NCI-H187 (cell line): ENCODE data around the gene ZNF530.

Experiments
- DNase-seq, 2 experiments: peaks; one replicate each; lab custom pipeline; 2025; lab: John Stamatoyannopoulos, UW

ZNF530 gene

GRCh38 chr19:57599761-57600383 lies at the start of gene ZNF530:
Gene ZNF530, plus strand, starts transcription at chr19:57599885. Its CDS starts 4,461 bp downstream, at chr19:57604346.
- peak; percentile 72 to 77 for DNase-seq

GRCh38 chr19:57552432-57552831 lies 47.3 kb upstream of the ZNF530 start:
- no peak for DNase-seq

- DNase-seq: no peak
These were observed 42.0 kb upstream of the ZNF530 start for GRCh38 chr19:57557659-57558058.

- DNase-seq: no peak
These were observed 41.2 kb upstream of the ZNF530 start for GRCh38 chr19:57558525-57558924.

- DNase-seq: no peak
These were observed 40.7 kb upstream of the ZNF530 start for GRCh38 chr19:57559008-57559403.

GRCh38 chr19:57559404-57560025 lies 40.2 kb upstream of the ZNF530 start, which contains the start of gene ZNF550:
Gene ZNF550, minus strand, starts transcription at chr19:57559863. Its CDS starts 181 bp downstream, at chr19:57559682.
- peak; percentile 65 to 72 for DNase-seq

GRCh38 chr19:57560049-57560491 lies 39.6 kb upstream of the ZNF530 start:
- DNase-seq: no peak

- no peak for DNase-seq
These were observed 36.1 kb upstream of the ZNF530 start for GRCh38 chr19:57563547-57563946.

- DNase-seq: no peak
These were observed 33.1 kb upstream of the ZNF530 start for GRCh38 chr19:57566396-57567265.

GRCh38 chr19:57570707-57571106 lies 29.0 kb upstream of the ZNF530 start:
- no peak for DNase-seq

GRCh38 chr19:57572415-57572947 lies 27.2 kb upstream of the ZNF530 start:
- DNase-seq: no peak

GRCh38 chr19:57576661-57577060 lies 23.0 kb upstream of the ZNF530 start:
- DNase-seq: no peak

GRCh38 chr19:57578487-57579205 lies 21.0 kb upstream of the ZNF530 start, which contains the start of gene ZNF416:
Gene ZNF416, minus strand, starts transcription at chr19:57578911. Its CDS starts 207 bp downstream, at chr19:57578704.
- DNase-seq: peak; percentile 67 to 95

GRCh38 chr19:57583104-57583520 lies 16.6 kb upstream of the ZNF530 start:
- DNase-seq: no peak

GRCh38 chr19:57583521-57584416 lies 15.9 kb upstream of the ZNF530 start, which contains the start of gene ZIK1:
Gene ZIK1, plus strand, starts transcription at chr19:57584145. Its CDS starts 212 bp downstream, at chr19:57584357.
- peak; percentile 58 to 82 for DNase-seq

GRCh38 chr19:57587529-57587928 lies 12.2 kb upstream of the ZNF530 start:
- DNase-seq: no peak

GRCh38 chr19:57599377-57599760 lies 316 bp upstream of the ZNF530 start:
- no peak for DNase-seq

GRCh38 chr19:57606931-57607330 lies 7.2 kb downstream of the ZNF530 start:
- DNase-seq: no peak

GRCh38 chr19:57611113-57611512 lies 11.4 kb downstream of the ZNF530 start:
- DNase-seq: no peak
